ENCODE measurements around the gene C14orf132. TPM values are rescaled to one million over a fixed set of nuclear protein-coding genes. Genes with fewer than 3 reads are reported as not detected.
A peak's percentile ranks its signal among the peaks of the same experiment; 100 is the strongest.

Gene C14orf132
- total RNA-seq, 1 donor from 2014 or later: 0.21 TPM

GRCh38 chr14:96027431-96028355 is 11.5 kb upstream of the C14orf132 start:
- Mint-ChIP-seq H3K27me3 (ENCODE audit: insufficient read depth) (peaks cover 2% of the 10 kb centered on the region), H3K27ac (no peak overlapping the region), H3K36me3 (ENCODE audit: low read depth) (no peaks in the 10 kb centered on the region), H3K9me3 (no peaks in the 10 kb centered on the region), H3K4me1 (ENCODE audit: low read depth) (no peaks in the 10 kb centered on the region), H3K4me3 (no peak overlapping the region)
- DNase-seq (ENCODE audit: low spot score): no peak
- intact Hi-C loops (cut with micrococcal nuclease): no loop called here

GRCh38 chr14:96029089-96029645 is 10.0 kb upstream of the C14orf132 start:
- Mint-ChIP-seq H3K27ac (no peak overlapping the region), H3K4me1 (ENCODE audit: low read depth) (no peaks in the 10 kb centered on the region), H3K27me3 (ENCODE audit: insufficient read depth) (peaks cover 2% of the 10 kb centered on the region), H3K4me3 (no peak overlapping the region), H3K36me3 (ENCODE audit: low read depth) (no peaks in the 10 kb centered on the region), H3K9me3 (no peaks in the 10 kb centered on the region)
- intact Hi-C loops (cut with micrococcal nuclease): no loop called here
- DNase-seq (ENCODE audit: low spot score): no peak

GRCh38 chr14:96030108-96030760 is 8.9 kb upstream of the C14orf132 start:
- intact Hi-C loops (cut with micrococcal nuclease): no loop called here
- H3K4me1 Mint-ChIP-seq (ENCODE audit: low read depth): no peaks in the 10 kb centered on the region

GRCh38 chr14:96031691-96032090 is 7.5 kb upstream of the C14orf132 start:
- H3K4me3 Mint-ChIP-seq: no peak overlapping the region

More at GRCh38 chr14:96030108-96030760, 8.9 kb upstream of the C14orf132 start:
- Mint-ChIP-seq H3K36me3 (ENCODE audit: low read depth) (no peaks in the 10 kb centered on the region), H3K9me3 (no peaks in the 10 kb centered on the region), H3K27me3 (ENCODE audit: insufficient read depth) (peaks cover 2% of the 10 kb centered on the region), H3K4me3 (no peak overlapping the region), H3K27ac (no peak overlapping the region)
- DNase-seq (ENCODE audit: low spot score): no peak

GRCh38 chr14:96035456-96035855 is 3.7 kb upstream of the C14orf132 start:
- Mint-ChIP-seq H3K27me3 (ENCODE audit: insufficient read depth) (peaks cover 31% of the 10 kb centered on the region), H3K4me3 (no peak overlapping the region), H3K36me3 (ENCODE audit: low read depth) (no peaks in the 10 kb centered on the region), H3K4me1 (ENCODE audit: low read depth) (peaks cover 6% of the 10 kb centered on the region), H3K27ac (no peak overlapping the region), H3K9me3 (no peaks in the 10 kb centered on the region)
- intact Hi-C loops (cut with micrococcal nuclease): no loop called here
- no peak for DNase-seq (ENCODE audit: low spot score)

More at GRCh38 chr14:96031691-96032090, 7.5 kb upstream of the C14orf132 start:
- no peaks in the 10 kb centered on the region for H3K4me1 Mint-ChIP-seq (ENCODE audit: low read depth)
- peaks cover 7% of the 10 kb centered on the region for H3K27me3 Mint-ChIP-seq (ENCODE audit: insufficient read depth)
- no peaks in the 10 kb centered on the region for H3K9me3 Mint-ChIP-seq
- no peak overlapping the region for H3K27ac Mint-ChIP-seq
- no peaks in the 10 kb centered on the region for H3K36me3 Mint-ChIP-seq (ENCODE audit: low read depth)
- intact Hi-C loops (cut with micrococcal nuclease): no loop called here
- no peak for DNase-seq (ENCODE audit: low spot score)

GRCh38 chr14:96037891-96038557 is 1.1 kb upstream of the C14orf132 start:
- Mint-ChIP-seq H3K4me3 (peak overlapping the region; percentile 41), H3K36me3 (ENCODE audit: low read depth) (no peaks in the 10 kb centered on the region), H3K4me1 (ENCODE audit: low read depth) (peaks cover 6% of the 10 kb centered on the region), H3K9me3 (no peaks in the 10 kb centered on the region), H3K27me3 (ENCODE audit: insufficient read depth) (peaks cover 46% of the 10 kb centered on the region), H3K27ac (no peak overlapping the region)
- DNase-seq (ENCODE audit: low spot score): no peak
- intact Hi-C loops (cut with micrococcal nuclease): no loop called here

- intact Hi-C loops (cut with micrococcal nuclease): no loop called here
- H3K27ac Mint-ChIP-seq: no peak overlapping the region
- no peaks in the 10 kb centered on the region for H3K9me3 Mint-ChIP-seq
- DNase-seq (ENCODE audit: low spot score): no peak
- H3K4me1 Mint-ChIP-seq (ENCODE audit: low read depth): peaks cover 6% of the 10 kb centered on the region
- peaks cover 49% of the 10 kb centered on the region for H3K27me3 Mint-ChIP-seq (ENCODE audit: insufficient read depth)
- no peaks in the 10 kb centered on the region for H3K36me3 Mint-ChIP-seq (ENCODE audit: low read depth)
- peak overlapping the region; percentile 49 for H3K4me3 Mint-ChIP-seq
Measured at GRCh38 chr14:96038558-96038919, 623 bp upstream of the C14orf132 start.

- intact Hi-C loops (cut with micrococcal nuclease): no loop called here
- Mint-ChIP-seq H3K27ac (no peak overlapping the region), H3K36me3 (ENCODE audit: low read depth) (no peaks in the 10 kb centered on the region), H3K4me1 (ENCODE audit: low read depth) (peaks cover 6% of the 10 kb centered on the region), H3K9me3 (no peaks in the 10 kb centered on the region), H3K27me3 (ENCODE audit: insufficient read depth) (peaks cover 49% of the 10 kb centered on the region), H3K4me3 (peak overlapping the region; percentile 69)
- DNase-seq (ENCODE audit: low spot score): no peak
Measured at GRCh38 chr14:96039633-96040311, 610 bp downstream of the C14orf132 start.

- intact Hi-C loops (cut with micrococcal nuclease): no loop called here
- Mint-ChIP-seq H3K27ac (no peak overlapping the region), H3K27me3 (ENCODE audit: insufficient read depth) (peaks cover 49% of the 10 kb centered on the region), H3K4me1 (ENCODE audit: low read depth) (peaks cover 6% of the 10 kb centered on the region), H3K4me3 (peak overlapping the region; percentile 33), H3K9me3 (no peaks in the 10 kb centered on the region), H3K36me3 (ENCODE audit: low read depth) (no peaks in the 10 kb centered on the region)
- DNase-seq (ENCODE audit: low spot score): no peak
Measured at GRCh38 chr14:96040828-96041371, 1.7 kb downstream of the C14orf132 start.

- no peak for DNase-seq (ENCODE audit: low spot score)
- Mint-ChIP-seq H3K27ac (no peak overlapping the region), H3K9me3 (no peaks in the 10 kb centered on the region), H3K4me1 (ENCODE audit: low read depth) (peaks cover 6% of the 10 kb centered on the region), H3K4me3 (no peak overlapping the region), H3K27me3 (ENCODE audit: insufficient read depth) (peaks cover 42% of the 10 kb centered on the region), H3K36me3 (ENCODE audit: low read depth) (no peaks in the 10 kb centered on the region)
- intact Hi-C loops (cut with micrococcal nuclease): no loop called here
Measured at GRCh38 chr14:96042248-96042930, 3.2 kb downstream of the C14orf132 start.

GRCh38 chr14:96046630-96047029 is 7.5 kb downstream of the C14orf132 start:
- intact Hi-C loops (cut with micrococcal nuclease): no loop called here
- H3K27ac Mint-ChIP-seq: no peak overlapping the region

GRCh38 chr14:96047101-96047500 is 7.9 kb downstream of the C14orf132 start:
- intact Hi-C loops (cut with micrococcal nuclease): no loop called here

More at GRCh38 chr14:96046630-96047029, 7.5 kb downstream of the C14orf132 start:
- no peaks in the 10 kb centered on the region for H3K4me1 Mint-ChIP-seq (ENCODE audit: low read depth)
- H3K36me3 Mint-ChIP-seq (ENCODE audit: low read depth): no peaks in the 10 kb centered on the region
- no peaks in the 10 kb centered on the region for H3K9me3 Mint-ChIP-seq
- no peak overlapping the region for H3K4me3 Mint-ChIP-seq
- peaks cover 7% of the 10 kb centered on the region for H3K27me3 Mint-ChIP-seq (ENCODE audit: insufficient read depth)
- DNase-seq (ENCODE audit: low spot score): no peak

More at GRCh38 chr14:96047101-96047500, 7.9 kb downstream of the C14orf132 start:
- no peaks in the 10 kb centered on the region for H3K4me1 Mint-ChIP-seq (ENCODE audit: low read depth)
- H3K4me3 Mint-ChIP-seq: no peak overlapping the region
- no peak for DNase-seq (ENCODE audit: low spot score)
- no peaks in the 10 kb centered on the region for H3K9me3 Mint-ChIP-seq
- no peak overlapping the region for H3K27ac Mint-ChIP-seq
- peaks cover 5% of the 10 kb centered on the region for H3K27me3 Mint-ChIP-seq (ENCODE audit: insufficient read depth)
- no peaks in the 10 kb centered on the region for H3K36me3 Mint-ChIP-seq (ENCODE audit: low read depth)
